Activated naive CD8-positive, alpha-beta T cell treated with anti-CD3 and anti-CD28 coated beads, Interleukin-2, amount 10 ng/mL, durations not matched to agents 7 days and 5 days (primary cell): Measurements from ENCODE around the gene AP2M1. TPM values are rescaled to one million over a fixed set of nuclear protein-coding genes. Genes with fewer than 3 reads are reported as not detected.
A peak's percentile ranks its signal among the peaks of the same experiment; 100 is the strongest.

Experiments
- ATAC-seq: fragments of 150-1000 bp; cut with Tn5 transposase; one replicate; pipeline ENCODE4 v1.10.0; 2021; ENCODE audit warnings: low read depth, moderate library complexity
- POLR2A ChIA-PET: fragments of 350-600 bp; sonication (Branson Sonifier 250); formaldehyde crosslinking; loops from one replicate; lab custom pipeline; 2021; ENCODE audit warnings: antibody characterized with exemption; lab: Charles Lee
- DNase-seq: peaks from one replicate; pipeline ENCODE4 v3.0.0; 2021
- H3K27ac Mint-ChIP-seq: one replicate; pipeline ENCODE4 v1.8.0; 2022; ENCODE audit warnings: mild to moderate bottlenecking, mixed read lengths
- H3K27me3 Mint-ChIP-seq: one replicate; pipeline ENCODE4 v1.8.0; 2022; ENCODE audit warnings: mild to moderate bottlenecking, moderate library complexity, mixed read lengths
- H3K36me3 Mint-ChIP-seq: one replicate; pipeline ENCODE4 v1.8.0; 2021; ENCODE audit warnings: mild to moderate bottlenecking, mixed read lengths
- H3K4me1 Mint-ChIP-seq: one replicate; pipeline ENCODE4 v1.8.0; 2021; ENCODE audit warnings: mixed read lengths
- H3K4me3 Mint-ChIP-seq: one replicate; pipeline ENCODE4 v1.8.0; 2022; ENCODE audit warnings: mild to moderate bottlenecking, moderate library complexity, mixed read lengths
- H3K9me3 Mint-ChIP-seq: one replicate; pipeline ENCODE4 v1.8.0; 2021; ENCODE audit warnings: mixed read lengths
- total RNA-seq, 2 experiments: library from RNA; stranded (reverse); gene quantifications; one replicate each; pipeline ENCODE4 v1.2.3, GENCODE V29; 2021

The AP2M1 gene
- total RNA-seq, result 100 to 1,000 TPM; 210 to 213 TPM

GRCh38 chr3:184174646-184175492 lies at the start of gene AP2M1:
AP2M1 (plus strand) TSS chr3:184174855; CDS start chr3:184176994, 2,139 bp downstream.
- peaks cover 14% of the 10 kb centered on the region for H3K36me3 Mint-ChIP-seq
- H3K4me1 Mint-ChIP-seq, result peaks cover 21% of the 10 kb centered on the region
- peak; percentile 98 for DNase-seq
- ATAC-seq, result peak; percentile 94
- POLR2A ChIA-PET, result interaction anchor here (0.6 to 1.1 kb wide), 8 partner anchors 11 to 196 kb away, joined by 3 to 8 read pairs (median 4); partner anchors contain the start of genes ABCF3 and EIF2B5
- no peaks in the 10 kb centered on the region for H3K9me3 Mint-ChIP-seq
- H3K27me3 Mint-ChIP-seq, result no peaks in the 10 kb centered on the region
- H3K27ac Mint-ChIP-seq, result peak within 1 kb of the TSS; percentile 81
- H3K4me3 Mint-ChIP-seq, result peak within 1 kb of the TSS; percentile 92

- H3K36me3 Mint-ChIP-seq, result no peaks in the 10 kb centered on the region
- no peaks in the 10 kb centered on the region for H3K4me1 Mint-ChIP-seq
- no peak for ATAC-seq
- POLR2A ChIA-PET, result no interaction called here
- DNase-seq, result no peak
- H3K9me3 Mint-ChIP-seq, result no peaks in the 10 kb centered on the region
- no peak overlapping the region for H3K4me3 Mint-ChIP-seq
- H3K27ac Mint-ChIP-seq, result no peak overlapping the region
- peaks cover 5% of the 10 kb centered on the region for H3K27me3 Mint-ChIP-seq
Measured at GRCh38 chr3:184126006-184126405, 48.6 kb upstream of the AP2M1 start.

GRCh38 chr3:184129012-184129411 lies 45.6 kb upstream of the AP2M1 start:
- H3K27ac Mint-ChIP-seq, result no peak overlapping the region
- H3K9me3 Mint-ChIP-seq, result no peaks in the 10 kb centered on the region
- H3K27me3 Mint-ChIP-seq, result peaks cover 2% of the 10 kb centered on the region
- H3K36me3 Mint-ChIP-seq, result no peaks in the 10 kb centered on the region
- DNase-seq (no peak), ATAC-seq (no peak)
- H3K4me1 Mint-ChIP-seq, result peaks cover 4% of the 10 kb centered on the region
- no peak overlapping the region for H3K4me3 Mint-ChIP-seq
- POLR2A ChIA-PET, result no interaction called here

- ATAC-seq (no peak), DNase-seq (no peak)
- POLR2A ChIA-PET, result no interaction called here
- Mint-ChIP-seq H3K27me3 (peaks cover 2% of the 10 kb centered on the region), H3K4me3 (no peak overlapping the region), H3K36me3 (peaks cover 4% of the 10 kb centered on the region), H3K27ac (no peak overlapping the region), H3K9me3 (no peaks in the 10 kb centered on the region), H3K4me1 (peaks cover 30% of the 10 kb centered on the region)
Measured at GRCh38 chr3:184132945-184133344, 41.7 kb upstream of the AP2M1 start.

- Mint-ChIP-seq H3K27ac (peak overlapping the region; percentile 93), H3K36me3 (peaks cover 5% of the 10 kb centered on the region), H3K4me3 (peak overlapping the region; percentile 97), H3K27me3 (no peaks in the 10 kb centered on the region), H3K9me3 (no peaks in the 10 kb centered on the region), H3K4me1 (peaks cover 31% of the 10 kb centered on the region)
- ATAC-seq (no peak), DNase-seq (peak; percentile 53)
- POLR2A ChIA-PET, result interaction anchor here (0.9 to 1.8 kb wide), 3 partner anchors 21 to 57 kb away, joined by 4 to 5 read pairs (median 4); partner anchors contain the start of genes ABCF3 and DVL3
Measured at GRCh38 chr3:184133840-184134745, 40.6 kb upstream of the AP2M1 start.

GRCh38 chr3:184134746-184135148 lies 39.9 kb upstream of the AP2M1 start:
- peak; percentile 12 for ATAC-seq
- DNase-seq, result no peak
- POLR2A ChIA-PET, result interaction anchor here (0.5 to 1.8 kb wide), 7 partner anchors 11 to 63 kb away, joined by 3 to 5 read pairs (median 4); partner anchors contain the start of genes ABCF3, AP2M1 and DVL3
- Mint-ChIP-seq H3K4me3 (peak overlapping the region; percentile 97), H3K36me3 (peaks cover 5% of the 10 kb centered on the region), H3K4me1 (peaks cover 31% of the 10 kb centered on the region), H3K27ac (peak overlapping the region; percentile 93), H3K9me3 (no peaks in the 10 kb centered on the region), H3K27me3 (no peaks in the 10 kb centered on the region)

- Mint-ChIP-seq H3K4me1 (peaks cover 31% of the 10 kb centered on the region), H3K4me3 (peak within 1 kb of the TSS; percentile 97), H3K9me3 (no peaks in the 10 kb centered on the region), H3K36me3 (peaks cover 10% of the 10 kb centered on the region), H3K27ac (peak within 1 kb of the TSS; percentile 93), H3K27me3 (no peaks in the 10 kb centered on the region)
- POLR2A ChIA-PET, result interaction anchor here (0.5 to 1.8 kb wide), 9 partner anchors 11 to 68 kb away, joined by 3 to 5 read pairs (median 4); partner anchors contain the start of genes AP2M1 and DVL3
- ATAC-seq (peak; percentile 89), DNase-seq (peak; percentile 85)
Measured at GRCh38 chr3:184135149-184135910, 39.3 kb upstream of the AP2M1 start, which contains the start of gene EIF2B5. EIF2B5 (plus strand) TSS chr3:184135358; CDS start chr3:184135386, 28 bp downstream.

- H3K27me3 Mint-ChIP-seq, result no peaks in the 10 kb centered on the region
- peak overlapping the region; percentile 97 for H3K4me3 Mint-ChIP-seq
- DNase-seq, result no peak
- POLR2A ChIA-PET, result interaction anchor here (1.0 to 1.8 kb wide), 6 partner anchors 10 to 67 kb away, joined by 3 to 5 read pairs (median 4); partner anchors contain the start of genes AP2M1 and DVL3
- H3K9me3 Mint-ChIP-seq, result no peaks in the 10 kb centered on the region
- H3K27ac Mint-ChIP-seq, result peak overlapping the region; percentile 93
- H3K4me1 Mint-ChIP-seq, result peaks cover 32% of the 10 kb centered on the region
- H3K36me3 Mint-ChIP-seq, result peaks cover 13% of the 10 kb centered on the region
- no peak for ATAC-seq
Measured at GRCh38 chr3:184135911-184136260, 38.8 kb upstream of the AP2M1 start.

GRCh38 chr3:184140436-184140835 lies 34.2 kb upstream of the AP2M1 start:
- peaks cover 19% of the 10 kb centered on the region for H3K36me3 Mint-ChIP-seq
- H3K4me3 Mint-ChIP-seq, result no peak overlapping the region
- H3K9me3 Mint-ChIP-seq, result no peaks in the 10 kb centered on the region
- peaks cover 23% of the 10 kb centered on the region for H3K4me1 Mint-ChIP-seq
- no peak for ATAC-seq
- no peak overlapping the region for H3K27ac Mint-ChIP-seq
- H3K27me3 Mint-ChIP-seq, result no peaks in the 10 kb centered on the region
- DNase-seq, result no peak
- POLR2A ChIA-PET, result no interaction called here

GRCh38 chr3:184142199-184142598 lies 32.5 kb upstream of the AP2M1 start:
- Mint-ChIP-seq H3K36me3 (peaks cover 19% of the 10 kb centered on the region), H3K4me1 (peaks cover 9% of the 10 kb centered on the region), H3K9me3 (no peaks in the 10 kb centered on the region), H3K4me3 (no peak overlapping the region), H3K27ac (no peak overlapping the region), H3K27me3 (no peaks in the 10 kb centered on the region)
- POLR2A ChIA-PET, result interaction anchor here (1.0 kb wide), 1 partner anchor 57 kb away, joined by 3 read pairs; no protein-coding TSS in a partner anchor
- no peak for DNase-seq
- no peak for ATAC-seq

- Mint-ChIP-seq H3K27ac (no peak overlapping the region), H3K4me3 (no peak overlapping the region), H3K36me3 (peaks cover 14% of the 10 kb centered on the region)
Measured at GRCh38 chr3:184143327-184143726, 31.3 kb upstream of the AP2M1 start.

GRCh38 chr3:184144505-184144904 lies 30.1 kb upstream of the AP2M1 start:
- H3K27ac Mint-ChIP-seq, result no peak overlapping the region
- H3K27me3 Mint-ChIP-seq, result no peaks in the 10 kb centered on the region
- H3K9me3 Mint-ChIP-seq, result no peaks in the 10 kb centered on the region
- peaks cover 14% of the 10 kb centered on the region for H3K36me3 Mint-ChIP-seq
- POLR2A ChIA-PET, result no interaction called here
- DNase-seq (no peak), ATAC-seq (no peak)
- no peak overlapping the region for H3K4me3 Mint-ChIP-seq
- peaks cover 3% of the 10 kb centered on the region for H3K4me1 Mint-ChIP-seq

More at GRCh38 chr3:184143327-184143726, 31.3 kb upstream of the AP2M1 start:
- ATAC-seq, result no peak
- H3K4me1 Mint-ChIP-seq, result peaks cover 3% of the 10 kb centered on the region
- H3K27me3 Mint-ChIP-seq, result no peaks in the 10 kb centered on the region
- POLR2A ChIA-PET, result no interaction called here
- no peaks in the 10 kb centered on the region for H3K9me3 Mint-ChIP-seq
- DNase-seq, result no peak
